DND-41 (cell line): ENCODE measurements around the gene CAPN1.

Experiments used
- ATAC-seq: fragments of 200-7000 bp; cut with Tn5 transposase; 3 replicates; pipeline ENCODE4 v1.9.1; 2021; ENCODE audit warnings: low read depth; ENCODE audit not compliant: insufficient read depth
- DNase-seq: peaks from one replicate; pipeline ENCODE4 v3.0.0-alpha.2; 2020
- H2AFZ ChIP-seq: 2 replicates; pipeline ENCODE4 v1.6.0; 2012; ENCODE audit warnings: low read depth, low read length
- H3K27ac ChIP-seq: 2 replicates; pipeline ENCODE4 v1.5.1; 2012; ENCODE audit warnings: low read length, inconsistent platforms
- H3K27me3 ChIP-seq: fragments of 200-600 bp; sonication (generic); 2 replicates; pipeline ENCODE4 v1.6.0; 2012; ENCODE audit warnings: low read length, mild to moderate bottlenecking, inconsistent platforms; ENCODE audit not compliant: insufficient read depth, poor library complexity
- H3K36me3 ChIP-seq: 2 replicates; pipeline ENCODE4 v1.5.1; 2012; ENCODE audit warnings: low read length, inconsistent platforms; ENCODE audit not compliant: insufficient read depth
- H3K4me1 ChIP-seq: 2 replicates; pipeline ENCODE4 v1.5.1; 2012; ENCODE audit warnings: mild to moderate bottlenecking, low read length; ENCODE audit not compliant: insufficient read depth
- H3K4me2 ChIP-seq: 2 replicates; pipeline ENCODE4 v1.6.0; 2012; ENCODE audit warnings: mild to moderate bottlenecking, moderate library complexity, low read length, inconsistent platforms; ENCODE audit not compliant: insufficient read depth
- H3K4me3 ChIP-seq, 2 experiments: fragments of 200-600 bp in 1 of 2; shearing (Covaris generic) in 1 of 2; 2 replicates each; pipeline ENCODE4 v1.5.1; 2012 to 2016; ENCODE audit warnings: inconsistent platforms in 2 of 2, low read length in 2 of 2, mild to moderate bottlenecking in 2 of 2, low read depth in 1 of 2, moderate library complexity in 1 of 2
- H3K79me2 ChIP-seq: 2 replicates; pipeline ENCODE4 v1.6.0; 2012; ENCODE audit warnings: low read length, inconsistent platforms; ENCODE audit not compliant: insufficient read depth
- H3K9ac ChIP-seq: 2 replicates; pipeline ENCODE4 v1.6.0; 2012; ENCODE audit warnings: low read depth, mild to moderate bottlenecking, inconsistent platforms, low read length, moderate library complexity
- H3K9me3 ChIP-seq: 2 replicates; pipeline ENCODE4 v1.5.1; 2012; ENCODE audit warnings: low read length, moderate library complexity, mild to moderate bottlenecking, inconsistent platforms; ENCODE audit not compliant: insufficient read depth, severe bottlenecking
- H4K20me1 ChIP-seq: 2 replicates; pipeline ENCODE4 v1.6.0; 2012; ENCODE audit warnings: low read length; ENCODE audit not compliant: insufficient read depth
- EZH2 ChIP-seq: IDR thresholded peaks from 3 replicates; pipeline ENCODE4 v1.6.1; 2012; ENCODE audit warnings: borderline replicate concordance, low read depth, mild to moderate bottlenecking, moderate library complexity, low read length, inconsistent platforms; ENCODE audit not compliant: severe bottlenecking
- TF ChIP-seq, protein P1 (sequence below): IDR thresholded peaks from 2 replicates; pipeline ENCODE4 v1.5.1; 2012; ENCODE audit warnings: borderline replicate concordance, low read length, moderate library complexity, mild to moderate bottlenecking; ENCODE audit not compliant: poor library complexity, severe bottlenecking; ENCODE audit errors: extremely low read depth

Gene CAPN1

DNA sequence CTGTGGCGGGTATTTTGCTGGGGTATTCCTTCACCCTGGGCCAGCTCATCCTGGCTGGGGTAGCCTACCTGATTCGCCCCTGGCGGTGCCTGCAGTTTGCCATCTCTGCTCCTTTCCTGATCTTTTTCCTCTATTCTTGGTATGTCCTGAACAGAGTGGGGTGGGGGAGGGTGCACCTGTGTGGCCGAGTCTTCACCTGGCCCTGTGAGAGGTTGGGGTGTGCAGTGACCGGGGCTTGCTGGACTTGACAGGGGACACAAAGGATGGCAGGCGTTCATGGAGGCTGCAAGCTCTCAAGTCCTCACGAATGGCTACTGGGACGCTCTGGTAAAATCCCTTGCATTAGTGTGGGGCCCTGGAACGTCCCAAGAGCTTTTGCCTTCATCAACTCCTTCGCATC, 39.3 kb downstream of the CAPN1 start:
- no peak for ATAC-seq
- Histone ChIP-seq H3K79me2 (no peaks in the 10 kb centered on the region), H3K36me3 (no peaks in the 10 kb centered on the region), H3K27me3 (peaks cover 12% of the 10 kb centered on the region), H3K4me1 (no peaks in the 10 kb centered on the region; the same call in 1 of the 2 replicates), H3K9ac (no peak overlapping the region), H4K20me1 (no peaks in the 10 kb centered on the region), H3K4me2 (no peak overlapping the region), H3K4me3 (no peak overlapping the region), H2AFZ (no peak overlapping the region), H3K27ac (no peak overlapping the region), H3K9me3 (no peaks in the 10 kb centered on the region)
- DNase-seq, result no peak
- TF ChIP-seq, protein P1, sequence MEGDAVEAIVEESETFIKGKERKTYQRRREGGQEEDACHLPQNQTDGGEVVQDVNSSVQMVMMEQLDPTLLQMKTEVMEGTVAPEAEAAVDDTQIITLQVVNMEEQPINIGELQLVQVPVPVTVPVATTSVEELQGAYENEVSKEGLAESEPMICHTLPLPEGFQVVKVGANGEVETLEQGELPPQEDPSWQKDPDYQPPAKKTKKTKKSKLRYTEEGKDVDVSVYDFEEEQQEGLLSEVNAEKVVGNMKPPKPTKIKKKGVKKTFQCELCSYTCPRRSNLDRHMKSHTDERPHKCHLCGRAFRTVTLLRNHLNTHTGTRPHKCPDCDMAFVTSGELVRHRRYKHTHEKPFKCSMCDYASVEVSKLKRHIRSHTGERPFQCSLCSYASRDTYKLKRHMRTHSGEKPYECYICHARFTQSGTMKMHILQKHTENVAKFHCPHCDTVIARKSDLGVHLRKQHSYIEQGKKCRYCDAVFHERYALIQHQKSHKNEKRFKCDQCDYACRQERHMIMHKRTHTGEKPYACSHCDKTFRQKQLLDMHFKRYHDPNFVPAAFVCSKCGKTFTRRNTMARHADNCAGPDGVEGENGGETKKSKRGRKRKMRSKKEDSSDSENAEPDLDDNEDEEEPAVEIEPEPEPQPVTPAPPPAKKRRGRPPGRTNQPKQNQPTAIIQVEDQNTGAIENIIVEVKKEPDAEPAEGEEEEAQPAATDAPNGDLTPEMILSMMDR, result no peak
- no peak for TF ChIP-seq EZH2

DNA sequence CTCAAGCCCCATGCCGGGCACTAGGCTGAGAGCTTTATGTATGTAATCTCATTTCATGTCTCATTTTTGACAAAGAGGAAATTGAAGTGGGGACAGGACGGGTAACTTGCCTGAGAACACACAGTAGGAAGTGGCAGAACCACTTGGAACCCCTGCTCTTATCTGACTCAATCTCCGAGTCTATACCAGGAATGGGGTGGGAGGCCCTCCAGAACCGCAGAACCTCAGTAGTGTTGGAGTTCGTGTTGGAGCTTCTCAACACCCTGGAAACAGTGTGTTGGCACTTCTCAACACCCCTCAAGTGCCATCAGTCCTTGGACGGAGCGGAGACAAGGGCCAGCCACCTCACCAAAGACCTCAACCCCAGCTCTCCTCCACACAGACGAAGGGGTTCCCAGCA, 41.3 kb downstream of the CAPN1 start:
- H3K4me2 ChIP-seq, result no peak overlapping the region
- no peak overlapping the region for H2AFZ ChIP-seq
- TF ChIP-seq, protein P1, result no peak
- no peak for TF ChIP-seq EZH2
- peaks cover 19% of the 10 kb centered on the region for H3K27me3 ChIP-seq
- H3K9ac ChIP-seq, result no peak overlapping the region
- no peak for ATAC-seq
- no peak overlapping the region for H3K27ac ChIP-seq
- no peaks in the 10 kb centered on the region for H3K79me2 ChIP-seq
- no peaks in the 10 kb centered on the region for H4K20me1 ChIP-seq
- no peaks in the 10 kb centered on the region; the same call in 1 of the 2 replicates for H3K4me1 ChIP-seq
- no peak for DNase-seq
- no peaks in the 10 kb centered on the region for H3K36me3 ChIP-seq
- H3K4me3 ChIP-seq, result no peak overlapping the region
- no peaks in the 10 kb centered on the region for H3K9me3 ChIP-seq

DNA sequence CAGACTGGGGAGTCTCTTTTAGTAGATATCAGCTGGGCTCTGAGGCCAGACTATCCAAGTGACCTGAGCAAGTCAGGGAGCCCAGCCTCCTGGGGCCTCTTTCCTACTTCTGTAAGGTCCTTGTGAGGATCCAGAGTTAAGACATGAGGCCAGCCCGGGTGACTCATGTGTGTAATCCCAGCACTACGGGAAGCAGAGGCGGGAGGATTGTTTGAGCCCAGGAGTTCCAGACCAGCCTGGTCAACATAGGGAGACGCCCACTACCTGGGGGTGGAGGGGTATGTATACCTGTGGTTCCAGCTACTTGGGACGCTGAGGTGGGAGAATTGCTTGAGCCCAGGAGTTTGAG, 43.2 kb downstream of the CAPN1 start:
- Histone ChIP-seq H3K9ac (no peak overlapping the region), H3K27ac (no peak overlapping the region), H3K4me2 (no peak overlapping the region), H3K4me3 (no peak overlapping the region), H4K20me1 (no peaks in the 10 kb centered on the region), H3K9me3 (no peaks in the 10 kb centered on the region), H2AFZ (no peak overlapping the region), H3K4me1 (no peaks in the 10 kb centered on the region; the same call in 1 of the 2 replicates), H3K27me3 (peaks cover 19% of the 10 kb centered on the region), H3K36me3 (no peaks in the 10 kb centered on the region), H3K79me2 (no peaks in the 10 kb centered on the region)
- ATAC-seq, result no peak
- no peak for DNase-seq
- no peak for TF ChIP-seq EZH2
- TF ChIP-seq, protein P1, result no peak
